ENCODE results near the gene SIPA1.

- TF ChIP-seq CTCF (IDR thresholded peaks at IDR 0.05) (no peak), POLR2A (IDR thresholded peaks at IDR 0.05) (no peak)
These were observed 25.2 kb upstream of the SIPA1 start for GRCh38 chr11:65612691-65613090.

Measured in Peyer's patch (tissue), 4 donors.